Loucy (cell line): ENCODE measurements around the gene PROSER2.

Source experiments
- EZH2phosphoT487 ChIP-seq: fragments of 200-600 bp; IDR thresholded peaks from 2 replicates; pipeline ENCODE4 v1.6.1; 2018; ENCODE audit warnings: antibody characterized with exemption, mild to moderate bottlenecking, moderate library complexity, borderline replicate concordance
- TF ChIP-seq, protein P1 (sequence below): fragments of 200-600 bp; sonication (generic); conservative IDR thresholded peaks from 2 replicates; pipeline ENCODE4 v1.5.1; 2014; ENCODE audit warnings: mild to moderate bottlenecking, antibody characterized with exemption, low read length

DNA sequence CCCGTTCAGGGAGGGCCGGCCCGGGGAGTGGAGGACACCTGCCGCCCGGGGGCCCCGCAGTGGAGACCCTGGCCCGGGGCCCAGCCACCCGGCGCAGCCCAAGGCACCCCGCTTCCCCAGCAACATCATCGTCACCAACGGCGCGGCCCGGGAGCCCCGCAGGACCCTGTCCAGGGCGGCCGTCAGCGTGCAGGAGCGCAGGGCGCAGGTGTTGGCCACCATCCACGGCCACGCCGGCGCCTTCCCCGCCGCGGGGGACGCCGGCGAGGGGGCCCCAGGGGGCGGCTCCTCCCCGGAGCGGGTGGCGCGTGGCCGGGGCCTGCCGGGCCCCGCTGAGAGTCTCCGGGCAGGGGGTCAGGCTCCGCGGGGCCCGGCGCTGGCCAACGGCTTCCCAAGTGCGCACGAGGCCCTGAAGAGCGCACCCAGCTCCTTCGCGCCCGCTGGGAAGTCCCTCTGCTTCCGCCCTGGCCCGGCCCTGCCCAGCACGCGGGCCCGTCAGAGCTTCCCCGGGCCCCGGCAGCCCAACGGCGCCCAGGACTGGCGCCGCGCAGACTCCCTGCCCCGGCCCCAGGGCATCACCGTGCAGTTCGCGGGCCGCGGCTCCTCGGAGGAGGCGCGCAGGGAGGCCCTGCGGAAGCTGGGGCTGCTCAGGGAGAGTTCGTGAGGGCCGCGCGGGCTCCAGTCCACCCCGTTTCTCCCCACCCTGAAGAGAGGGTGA, 46.7 kb downstream of the PROSER2 start:
- TF ChIP-seq, protein P1, sequence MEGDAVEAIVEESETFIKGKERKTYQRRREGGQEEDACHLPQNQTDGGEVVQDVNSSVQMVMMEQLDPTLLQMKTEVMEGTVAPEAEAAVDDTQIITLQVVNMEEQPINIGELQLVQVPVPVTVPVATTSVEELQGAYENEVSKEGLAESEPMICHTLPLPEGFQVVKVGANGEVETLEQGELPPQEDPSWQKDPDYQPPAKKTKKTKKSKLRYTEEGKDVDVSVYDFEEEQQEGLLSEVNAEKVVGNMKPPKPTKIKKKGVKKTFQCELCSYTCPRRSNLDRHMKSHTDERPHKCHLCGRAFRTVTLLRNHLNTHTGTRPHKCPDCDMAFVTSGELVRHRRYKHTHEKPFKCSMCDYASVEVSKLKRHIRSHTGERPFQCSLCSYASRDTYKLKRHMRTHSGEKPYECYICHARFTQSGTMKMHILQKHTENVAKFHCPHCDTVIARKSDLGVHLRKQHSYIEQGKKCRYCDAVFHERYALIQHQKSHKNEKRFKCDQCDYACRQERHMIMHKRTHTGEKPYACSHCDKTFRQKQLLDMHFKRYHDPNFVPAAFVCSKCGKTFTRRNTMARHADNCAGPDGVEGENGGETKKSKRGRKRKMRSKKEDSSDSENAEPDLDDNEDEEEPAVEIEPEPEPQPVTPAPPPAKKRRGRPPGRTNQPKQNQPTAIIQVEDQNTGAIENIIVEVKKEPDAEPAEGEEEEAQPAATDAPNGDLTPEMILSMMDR = no peak
- TF ChIP-seq EZH2phosphoT487 = no peak
